HEK293 (cell line): ENCODE data around the gene PAGE1.

Experiments used
- ZBTB1 ChIP-seq: fragments of 450-650 bp; formaldehyde crosslinking; IDR thresholded peaks from 2 replicates; pipeline ENCODE4 v1.5.1; 2016; ENCODE audit warnings: missing biosample characterization, missing genetic modification characterization
- ZNF221 ChIP-seq: fragments of 450-650 bp; formaldehyde crosslinking; IDR thresholded peaks from 2 replicates; pipeline ENCODE4 v1.5.1; 2017; ENCODE audit warnings: missing biosample characterization, missing genetic modification characterization, borderline replicate concordance
- TF ChIP-seq, protein P1 (sequence below): fragments of 450-650 bp; formaldehyde crosslinking; IDR thresholded peaks from 2 replicates; pipeline ENCODE4 v1.5.1; 2016; ENCODE audit warnings: missing biosample characterization, missing genetic modification characterization

DNA sequence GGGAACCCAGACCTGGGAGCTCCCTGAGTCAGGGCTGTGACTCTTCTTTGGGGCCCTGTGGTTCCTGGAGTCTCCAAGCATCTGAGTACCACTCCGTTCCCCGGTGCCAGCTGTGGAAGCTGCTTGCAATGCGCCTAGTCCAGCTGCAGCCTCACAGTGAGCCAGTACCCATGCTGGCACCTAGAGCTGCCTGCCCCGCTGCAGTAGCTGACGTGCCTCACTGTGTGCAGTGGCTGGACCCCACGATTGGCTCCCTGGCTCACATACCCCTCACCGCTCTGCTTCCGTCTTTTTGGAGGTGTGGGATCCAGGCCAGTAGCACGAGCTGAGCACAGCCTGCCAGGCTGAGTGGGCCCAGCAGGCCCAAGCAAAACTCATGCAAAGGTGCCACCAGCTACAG, 32.1 kb upstream of the PAGE1 start:
- TF ChIP-seq, protein P1, sequence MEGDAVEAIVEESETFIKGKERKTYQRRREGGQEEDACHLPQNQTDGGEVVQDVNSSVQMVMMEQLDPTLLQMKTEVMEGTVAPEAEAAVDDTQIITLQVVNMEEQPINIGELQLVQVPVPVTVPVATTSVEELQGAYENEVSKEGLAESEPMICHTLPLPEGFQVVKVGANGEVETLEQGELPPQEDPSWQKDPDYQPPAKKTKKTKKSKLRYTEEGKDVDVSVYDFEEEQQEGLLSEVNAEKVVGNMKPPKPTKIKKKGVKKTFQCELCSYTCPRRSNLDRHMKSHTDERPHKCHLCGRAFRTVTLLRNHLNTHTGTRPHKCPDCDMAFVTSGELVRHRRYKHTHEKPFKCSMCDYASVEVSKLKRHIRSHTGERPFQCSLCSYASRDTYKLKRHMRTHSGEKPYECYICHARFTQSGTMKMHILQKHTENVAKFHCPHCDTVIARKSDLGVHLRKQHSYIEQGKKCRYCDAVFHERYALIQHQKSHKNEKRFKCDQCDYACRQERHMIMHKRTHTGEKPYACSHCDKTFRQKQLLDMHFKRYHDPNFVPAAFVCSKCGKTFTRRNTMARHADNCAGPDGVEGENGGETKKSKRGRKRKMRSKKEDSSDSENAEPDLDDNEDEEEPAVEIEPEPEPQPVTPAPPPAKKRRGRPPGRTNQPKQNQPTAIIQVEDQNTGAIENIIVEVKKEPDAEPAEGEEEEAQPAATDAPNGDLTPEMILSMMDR, result no peak
- no peak for TF ChIP-seq ZBTB1 (tag by site-specific recombination)
- TF ChIP-seq ZNF221 (tag by site-specific recombination), result no peak
